SK-N-MC (cell line): ENCODE results near the gene B9D1.

Experiments used
- DNase-seq: peaks from one replicate; pipeline ENCODE4 v3.0.0-alpha.2; 2011; ENCODE audit warnings: low read depth, low spot score
- H3K27ac ChIP-seq: fragments of 200-600 bp; sonication (generic); 2 replicates; pipeline ENCODE4 v1.5.1; 2016; ENCODE audit warnings: mixed run types
- H3K36me3 ChIP-seq: fragments of 200-600 bp; sonication (generic); 2 replicates; pipeline ENCODE4 v1.6.1; 2017; ENCODE audit warnings: antibody characterized with exemption, low read length, mixed read lengths; ENCODE audit not compliant: insufficient read depth
- H3K4me3 ChIP-seq: fragments of 200-600 bp; sonication (generic); 2 replicates; pipeline ENCODE4 v1.5.1; 2016
- H3K9ac ChIP-seq: fragments of 200-600 bp; sonication (generic); 2 replicates; pipeline ENCODE4 v1.8.0; 2017; ENCODE audit warnings: mixed run types, mixed read lengths; ENCODE audit not compliant: insufficient read length
- H3K9me3 ChIP-seq: fragments of 200-600 bp; sonication (generic); 2 replicates; pipeline ENCODE4 v1.6.1; 2017; ENCODE audit warnings: low read depth, mild to moderate bottlenecking, antibody characterized with exemption, low read length, moderate library complexity, mixed read lengths
- EZH2 ChIP-seq: fragments of 200-600 bp; sonication (generic); IDR thresholded peaks from one replicate; pipeline ENCODE4 v1.6.1; 2017; ENCODE audit warnings: antibody characterized with exemption
- FOXP2 ChIP-seq: optimal IDR thresholded peaks from 2 replicates; pipeline ENCODE3; 2011; ENCODE audit warnings: mild to moderate bottlenecking, moderate library complexity; ENCODE audit not compliant: insufficient read depth; ENCODE audit errors: extremely low read length, control extremely low read depth
- POLR2AphosphoS5 ChIP-seq: IDR thresholded peaks from 2 replicates; pipeline ENCODE4 v1.6.1; 2012; ENCODE audit warnings: mild to moderate bottlenecking, low read depth, low read length, borderline replicate concordance

B9D1 gene

DNA sequence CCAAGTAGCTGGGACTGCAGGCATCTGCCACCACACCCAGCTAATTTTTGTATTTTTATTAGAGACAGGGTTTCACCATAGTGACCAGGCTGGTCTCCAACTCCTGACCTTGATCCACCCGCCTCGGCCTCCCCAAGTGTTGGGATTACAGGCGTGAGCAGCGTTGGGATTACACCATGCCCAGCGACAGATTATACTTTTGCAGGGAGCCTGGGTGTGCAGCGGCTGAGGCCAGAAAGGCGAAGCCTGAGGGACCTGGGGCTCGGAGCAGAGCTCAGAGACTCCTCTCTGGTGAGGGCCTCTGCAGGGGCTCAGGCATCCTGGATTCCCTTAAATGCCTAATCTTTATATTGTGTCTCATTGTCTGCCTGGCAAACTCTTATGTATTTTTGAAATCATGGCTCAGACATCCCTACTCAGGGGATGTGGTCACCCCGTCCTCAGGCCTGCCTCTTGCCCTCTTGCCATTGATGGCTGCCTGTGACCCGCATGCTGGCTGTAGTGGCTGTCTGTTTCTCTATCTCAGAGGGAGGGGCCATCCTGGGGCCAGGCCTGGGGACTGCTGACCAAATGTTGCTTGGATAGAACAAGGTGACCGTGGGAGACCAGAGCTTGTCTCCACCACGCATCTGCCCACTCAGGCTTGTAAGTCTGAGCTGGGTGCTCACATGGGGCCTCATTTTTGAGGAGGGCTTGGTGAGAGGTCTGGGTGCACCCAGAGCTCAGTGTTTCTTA lies 42.6 kb downstream of the B9D1 start:
- TF ChIP-seq FOXP2: no peak
- TF ChIP-seq POLR2AphosphoS5: no peak
- no peak for TF ChIP-seq EZH2
- no peak overlapping the region for H3K4me3 ChIP-seq
- peaks cover 3% of the 10 kb centered on the region for H3K36me3 ChIP-seq
- no peak overlapping the region for H3K9ac ChIP-seq
- peaks cover under 1% of the 10 kb centered on the region; the same call in 1 of the 2 replicates for H3K9me3 ChIP-seq
- DNase-seq: no peak
- no peak overlapping the region for H3K27ac ChIP-seq

DNA sequence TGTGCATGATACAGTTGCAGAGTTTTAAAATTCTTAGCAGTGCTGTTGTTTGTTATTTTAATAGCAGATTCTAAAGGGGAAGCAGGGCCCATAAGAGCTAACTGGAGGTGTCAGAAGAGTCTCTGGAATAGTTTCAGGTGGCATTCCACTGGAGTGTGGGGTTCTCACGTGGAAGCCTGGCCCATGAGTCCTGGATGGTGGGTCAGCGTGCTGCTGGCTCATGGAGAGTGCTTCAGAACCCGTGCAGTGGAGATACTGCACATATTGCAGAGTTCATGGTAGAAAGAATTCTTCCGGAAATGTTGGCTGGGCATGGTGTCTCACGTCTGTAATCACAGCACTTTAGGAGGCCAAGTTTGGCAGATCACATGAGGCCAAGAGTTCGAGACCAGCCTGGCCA lies 43.9 kb downstream of the B9D1 start:
- no peak overlapping the region for H3K9ac ChIP-seq
- no peaks in the 10 kb centered on the region for H3K9me3 ChIP-seq
- H3K36me3 ChIP-seq: no peaks in the 10 kb centered on the region; the same call in 1 of the 2 replicates
- DNase-seq: no peak
- H3K4me3 ChIP-seq: no peak overlapping the region
- TF ChIP-seq POLR2AphosphoS5 (no peak), FOXP2 (no peak), EZH2 (no peak)
- no peak overlapping the region for H3K27ac ChIP-seq

DNA sequence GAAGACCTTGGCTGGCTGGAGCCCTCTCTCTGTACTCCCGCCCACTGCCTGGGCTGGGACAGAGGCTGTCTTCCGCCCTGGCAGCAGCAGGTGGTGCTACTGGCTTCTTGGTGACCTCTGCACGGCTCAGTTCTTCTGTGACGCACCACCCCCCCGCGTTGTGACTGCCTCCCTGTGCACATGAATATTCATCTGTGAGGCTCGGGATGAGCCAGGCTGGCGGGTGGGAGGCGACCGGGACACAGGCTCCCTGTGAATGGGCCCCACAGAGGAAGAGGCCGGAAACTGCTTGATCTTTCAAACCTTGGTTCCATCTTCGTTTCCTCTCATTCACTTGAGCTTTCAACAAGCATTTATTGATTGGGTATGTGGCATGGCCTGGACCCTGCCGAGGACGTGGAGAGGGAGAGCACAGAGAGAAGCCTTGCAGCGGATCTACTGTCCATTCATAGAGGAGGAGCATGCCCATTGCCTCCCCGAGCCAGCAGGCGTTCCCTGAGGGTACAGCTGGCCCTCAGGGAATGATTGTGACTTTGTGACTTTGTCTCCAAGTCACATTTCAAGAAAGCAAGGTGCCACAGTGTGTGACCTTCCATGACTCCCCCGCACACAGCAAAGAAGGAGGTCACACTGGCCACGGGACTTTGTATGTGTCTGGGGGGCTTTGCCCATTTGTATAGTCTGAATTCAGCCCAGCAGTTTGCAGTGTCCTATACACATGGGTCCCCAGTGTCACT lies 45.0 kb downstream of the B9D1 start:
- no peak for TF ChIP-seq POLR2AphosphoS5
- TF ChIP-seq EZH2: no peak
- no peak for TF ChIP-seq FOXP2
- Histone ChIP-seq H3K27ac (no peak overlapping the region), H3K9me3 (no peaks in the 10 kb centered on the region), H3K9ac (no peak overlapping the region), H3K4me3 (no peak overlapping the region), H3K36me3 (no peaks in the 10 kb centered on the region; the same call in 1 of the 2 replicates)
- DNase-seq: peak; percentile 1

DNA sequence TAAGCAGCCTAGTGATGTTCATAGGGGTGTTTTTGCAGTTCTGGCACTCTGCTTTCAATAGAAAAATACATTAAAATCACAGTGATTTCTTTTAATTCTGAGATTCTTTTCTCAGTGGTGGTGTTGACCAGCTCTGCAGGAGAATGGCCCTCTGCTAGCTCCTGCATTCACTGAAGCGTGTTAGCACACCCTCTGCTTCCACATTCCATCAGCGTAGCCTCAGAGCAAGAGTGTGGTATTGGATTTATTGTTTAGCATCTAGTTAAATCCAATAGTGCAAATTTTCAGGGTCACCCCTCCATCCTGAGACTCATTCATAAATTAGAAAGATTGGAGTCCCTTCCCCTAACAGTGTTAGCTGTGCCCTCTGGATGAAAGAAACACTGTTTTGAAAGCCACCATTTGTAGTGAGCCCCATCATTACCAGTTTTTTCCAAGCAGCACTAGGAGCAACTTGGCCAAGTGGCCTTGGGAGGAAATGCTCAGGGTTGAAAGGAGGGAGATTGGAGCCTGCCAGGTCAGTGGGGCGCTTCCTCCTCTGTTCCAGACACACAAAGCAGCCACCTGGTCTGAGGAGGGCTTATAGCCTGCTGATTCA lies 45.7 kb downstream of the B9D1 start:
- H3K4me3 ChIP-seq: no peak overlapping the region
- peaks cover 6% of the 10 kb centered on the region; the same call in 1 of the 2 replicates for H3K36me3 ChIP-seq
- no peak for TF ChIP-seq POLR2AphosphoS5
- TF ChIP-seq FOXP2: no peak
- no peak for TF ChIP-seq EZH2
- no peaks in the 10 kb centered on the region for H3K9me3 ChIP-seq
- no peak overlapping the region for H3K9ac ChIP-seq
- no peak for DNase-seq
- no peak overlapping the region for H3K27ac ChIP-seq

DNA sequence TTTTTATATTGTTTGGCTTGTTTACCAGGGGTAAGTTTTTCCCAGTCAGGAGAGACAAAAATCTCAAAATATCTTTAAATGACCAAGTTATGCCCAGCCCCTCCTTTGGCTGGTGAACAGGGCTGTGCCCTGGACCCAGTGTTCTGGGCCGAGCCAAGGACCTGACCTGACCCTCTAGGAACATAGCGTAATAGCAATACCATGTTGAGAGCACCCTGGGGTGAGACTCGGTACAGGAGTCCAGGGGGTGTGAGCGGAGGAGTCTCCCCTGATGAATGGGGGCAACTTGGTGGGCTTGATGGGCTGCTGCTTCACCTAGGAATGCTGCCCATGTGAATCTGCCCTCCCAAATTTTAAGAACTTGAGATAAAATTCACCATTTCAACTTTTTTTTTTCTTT lies 47.4 kb downstream of the B9D1 start:
- no peak for TF ChIP-seq EZH2
- no peak for TF ChIP-seq FOXP2
- TF ChIP-seq POLR2AphosphoS5: no peak
- peaks cover 7% of the 10 kb centered on the region; the same call in 1 of the 2 replicates for H3K36me3 ChIP-seq
- no peak overlapping the region for H3K27ac ChIP-seq
- no peak overlapping the region for H3K4me3 ChIP-seq
- H3K9ac ChIP-seq: no peak overlapping the region
- no peaks in the 10 kb centered on the region for H3K9me3 ChIP-seq
- no peak for DNase-seq

DNA sequence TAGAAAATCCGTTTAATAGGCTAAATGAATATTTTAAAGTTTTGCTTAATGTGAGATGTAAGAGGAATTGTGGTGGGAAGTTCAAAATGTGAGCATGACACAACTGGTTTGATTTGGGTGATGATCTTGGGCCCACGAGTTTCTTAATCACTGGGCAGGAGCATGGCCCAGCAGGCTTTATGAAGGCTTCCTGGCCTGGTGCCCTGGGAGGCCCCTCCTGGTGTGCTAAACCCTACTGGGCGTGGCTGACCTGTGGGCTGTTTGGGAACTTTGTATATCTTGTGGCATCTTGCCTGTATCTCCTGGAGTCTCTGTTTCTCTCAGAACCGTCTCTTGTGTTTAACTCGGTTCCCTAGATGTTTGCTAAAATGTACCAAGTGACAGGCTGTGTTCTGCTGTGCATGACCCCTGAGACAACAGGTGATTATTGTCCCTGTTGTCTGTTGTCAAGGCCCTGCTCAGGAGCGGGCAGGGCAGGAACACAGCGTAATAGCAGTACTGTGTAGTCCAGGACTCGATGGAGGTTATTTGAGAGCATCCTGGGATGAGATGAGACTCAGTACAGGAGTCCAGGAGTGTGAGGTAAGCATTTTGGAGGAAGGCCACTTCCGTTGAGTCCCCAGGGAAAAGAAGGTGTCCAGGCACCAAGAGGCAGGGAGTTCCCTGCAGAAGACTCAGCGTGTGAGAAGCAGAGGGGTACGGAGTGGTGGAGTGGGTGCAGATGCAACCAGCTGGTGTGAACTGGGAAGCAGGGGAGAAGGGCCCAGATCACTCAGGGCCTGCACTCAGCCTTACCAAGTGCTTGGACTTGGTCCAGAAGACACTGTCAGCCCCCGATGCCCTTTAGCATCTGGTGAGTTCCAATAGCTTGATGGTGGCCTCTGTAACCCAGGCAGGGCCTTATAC lies 48.5 kb downstream of the B9D1 start:
- Histone ChIP-seq H3K4me3 (no peak overlapping the region), H3K36me3 (peaks cover 7% of the 10 kb centered on the region; the same call in 1 of the 2 replicates), H3K27ac (no peak overlapping the region), H3K9ac (no peak overlapping the region), H3K9me3 (no peaks in the 10 kb centered on the region)
- TF ChIP-seq EZH2 (no peak), FOXP2 (no peak), POLR2AphosphoS5 (no peak)
- DNase-seq: no peak

DNA sequence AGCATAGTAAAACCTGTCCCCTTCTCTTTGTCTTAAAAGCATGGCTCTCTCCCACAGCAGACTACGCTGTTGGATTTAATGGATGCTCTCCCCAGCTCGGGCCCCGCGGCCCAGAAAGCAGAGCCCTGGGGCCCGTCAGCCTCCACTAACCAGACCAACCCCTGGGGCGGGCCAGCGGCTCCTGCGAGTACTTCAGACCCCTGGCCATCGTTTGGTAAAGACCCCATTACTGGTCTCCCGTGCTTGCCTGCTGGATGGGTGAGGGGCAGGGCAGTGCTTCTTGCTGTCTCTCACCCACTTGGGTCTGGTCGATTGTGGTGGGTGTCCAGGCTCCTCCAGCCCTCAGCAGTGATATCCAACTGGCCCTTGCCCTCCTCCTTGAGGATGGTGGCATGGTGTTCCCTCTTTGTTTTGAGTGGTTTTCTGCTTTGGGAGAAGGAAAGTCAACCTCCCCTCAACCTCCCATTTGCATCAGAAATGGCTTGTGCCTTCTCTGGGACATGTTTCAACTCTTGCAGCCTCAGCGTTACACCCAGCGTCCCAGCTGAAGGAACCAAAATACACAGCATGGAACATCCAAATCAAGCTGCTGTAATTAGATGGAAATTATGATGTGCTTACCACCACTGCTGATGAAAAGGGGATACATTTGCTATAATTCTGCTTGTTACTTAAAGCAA lies 49.3 kb downstream of the B9D1 start:
- H3K4me3 ChIP-seq: no peak overlapping the region
- no peak overlapping the region for H3K9ac ChIP-seq
- H3K27ac ChIP-seq: no peak overlapping the region
- H3K36me3 ChIP-seq: peaks cover 7% of the 10 kb centered on the region; the same call in 1 of the 2 replicates
- TF ChIP-seq POLR2AphosphoS5 (no peak), FOXP2 (no peak), EZH2 (no peak)
- no peaks in the 10 kb centered on the region for H3K9me3 ChIP-seq
- DNase-seq: no peak

DNA sequence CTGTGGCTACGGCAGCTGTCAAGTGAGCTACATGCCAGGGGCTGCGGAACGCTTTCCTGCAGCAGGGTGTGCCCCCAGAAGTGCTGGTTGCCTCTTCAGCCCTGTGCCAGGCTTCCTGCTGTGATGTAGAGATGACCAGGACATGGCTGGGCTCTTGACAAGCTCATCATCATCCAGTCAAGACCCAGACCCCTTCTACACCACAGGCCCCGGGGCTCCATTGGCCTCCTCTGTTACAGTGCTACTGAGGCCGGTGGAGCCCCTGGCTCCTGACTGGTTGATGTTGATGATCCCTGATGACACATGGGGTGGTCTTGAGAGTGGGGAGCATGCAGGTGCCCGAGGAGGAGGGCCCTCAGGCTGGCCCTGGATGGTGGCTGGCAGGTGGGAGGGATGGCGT lies 50.1 kb downstream of the B9D1 start:
- Histone ChIP-seq H3K36me3 (peaks cover 7% of the 10 kb centered on the region; the same call in 1 of the 2 replicates), H3K27ac (no peak overlapping the region), H3K9ac (no peak overlapping the region), H3K4me3 (no peak overlapping the region), H3K9me3 (no peaks in the 10 kb centered on the region)
- no peak for DNase-seq
- TF ChIP-seq POLR2AphosphoS5 (no peak), FOXP2 (no peak), EZH2 (no peak)
